Measurements from ENCODE around the gene PLD2. TPM values are rescaled to one million over a fixed set of nuclear protein-coding genes. Genes with fewer than 3 reads are reported as not detected.

Gene PLD2
- total RNA-seq, 2 donors from 2014 or later = 25.7 to 41.5 TPM

- DNase-seq (no peak), ATAC-seq (no peak)
- Histone ChIP-seq H3K27me3 (no peaks in the 10 kb centered on the region), H3K9me3 (no peaks in the 10 kb centered on the region), H3K4me3 (no peak overlapping the region), H3K27ac (no peak overlapping the region), H3K36me3 (replicated peaks in 1 of 2; ENCODE audit: insufficient read depth in 1 of 2, low read depth in 2 of 2) (no peaks in the 10 kb centered on the region), H3K4me1 (peaks cover 24% of the 10 kb centered on the region)
- WGBS, 2 donors = 77 to 92% methylated on average over 9 to 10 of the region's 10 CpGs
- intact Hi-C loops (cut with DNase I) = no loop called here
- no peak for TF ChIP-seq CTCF (IDR thresholded peaks at IDR 0.05)
- TF ChIP-seq POLR2A (IDR thresholded peaks at IDR 0.05) = no peak
Measured at GRCh38 chr17:4840893-4841242, 33.9 kb downstream of the PLD2 start.

GRCh38 chr17:4842376-4842775 is 35.4 kb downstream of the PLD2 start:
- ATAC-seq = no peak
- Histone ChIP-seq H3K4me3 (no peak overlapping the region), H3K36me3 (replicated peaks in 1 of 2; ENCODE audit: insufficient read depth in 1 of 2, low read depth in 2 of 2) (no peaks in the 10 kb centered on the region), H3K27me3 (no peaks in the 10 kb centered on the region), H3K9me3 (no peaks in the 10 kb centered on the region), H3K27ac (no peak overlapping the region), H3K4me1 (peaks cover 14% of the 10 kb centered on the region)
- 97 to 100% methylated on average over 3 of the region's 3 CpGs for WGBS, 2 donors
- intact Hi-C loops (cut with DNase I) = no loop called here
- DNase-seq = no peak
- TF ChIP-seq CTCF (IDR thresholded peaks at IDR 0.05) = no peak
- no peak for TF ChIP-seq POLR2A (IDR thresholded peaks at IDR 0.05)

- intact Hi-C loops (cut with DNase I) = no loop called here
- Histone ChIP-seq H3K27ac (peak overlapping the region in 1 of 4 donors; percentile 24), H3K27me3 (no peaks in the 10 kb centered on the region), H3K36me3 (replicated peaks in 1 of 2; ENCODE audit: insufficient read depth in 1 of 2, low read depth in 2 of 2) (no peaks in the 10 kb centered on the region), H3K4me3 (no peak overlapping the region), H3K4me1 (peaks cover 9% of the 10 kb centered on the region), H3K9me3 (no peaks in the 10 kb centered on the region)
- DNase-seq (no peak), ATAC-seq (no peak)
- WGBS, 2 donors = 60 to 85% methylated on average over 9 of the region's 9 CpGs
- TF ChIP-seq POLR2A (IDR thresholded peaks at IDR 0.05) (no peak), CTCF (IDR thresholded peaks at IDR 0.05) (no peak)
Measured at GRCh38 chr17:4843321-4844000, 36.5 kb downstream of the PLD2 start.

GRCh38 chr17:4845118-4845517 is 38.2 kb downstream of the PLD2 start:
- DNase-seq (peak in 1 of 4 donors; percentile 56), ATAC-seq (no peak)
- intact Hi-C loops (cut with DNase I) = no loop called here
- Histone ChIP-seq H3K27ac (peak overlapping the region in 1 of 4 donors; percentile 38), H3K9me3 (no peaks in the 10 kb centered on the region), H3K27me3 (no peaks in the 10 kb centered on the region), H3K4me3 (no peak overlapping the region), H3K4me1 (peaks cover 8% of the 10 kb centered on the region), H3K36me3 (replicated peaks in 1 of 2; ENCODE audit: insufficient read depth in 1 of 2, low read depth in 2 of 2) (no peaks in the 10 kb centered on the region)
- WGBS, 2 donors = 69 to 86% methylated on average over 5 of the region's 5 CpGs
- TF ChIP-seq POLR2A (IDR thresholded peaks at IDR 0.05) (no peak), CTCF (IDR thresholded peaks at IDR 0.05) (no peak)

Measured in body of pancreas (tissue), 4 donors.